Panc1 (cell line): Measurements from ENCODE around the gene RUSC1.

Experiments
- TF ChIP-seq, protein P1 (sequence below): fragments of 450-650 bp; IDR thresholded peaks from 2 replicates; pipeline ENCODE4 v1.5.1; 2017; ENCODE audit warnings: mild to moderate bottlenecking
- TF ChIP-seq, protein P2 (sequence below), 2 experiments: IDR thresholded peaks; 2 replicates each; pipeline ENCODE4 v1.6.1; 2011 to 2012; ENCODE audit warnings: low read depth in 2 of 2, control low read depth in 1 of 2, low read length in 1 of 2, mild to moderate bottlenecking in 1 of 2, moderate library complexity in 1 of 2; ENCODE audit not compliant: insufficient read depth in 1 of 2

DNA sequence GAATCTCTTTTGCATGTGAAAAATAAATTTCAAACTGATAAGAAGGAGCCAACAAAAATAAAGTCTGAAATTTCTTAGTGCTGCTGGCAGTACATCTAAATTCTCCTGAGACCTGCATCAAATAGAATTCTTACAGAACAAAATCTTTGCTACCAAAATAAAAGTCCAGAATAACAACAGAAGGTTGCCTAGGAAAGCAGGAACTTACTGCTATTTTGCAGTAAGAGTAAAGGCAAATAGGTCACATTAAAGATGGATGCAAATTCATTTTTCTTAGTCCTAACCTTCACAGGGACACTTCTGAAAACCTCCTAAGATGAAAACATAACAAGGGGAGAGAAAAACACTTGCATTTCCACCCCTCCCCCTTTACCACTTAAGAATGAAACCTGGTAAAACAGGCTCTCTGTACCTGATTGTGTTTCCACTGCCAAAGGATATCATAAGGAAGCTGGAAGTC lies 59.0 kb downstream of the RUSC1 start:
- TF ChIP-seq, protein P1, sequence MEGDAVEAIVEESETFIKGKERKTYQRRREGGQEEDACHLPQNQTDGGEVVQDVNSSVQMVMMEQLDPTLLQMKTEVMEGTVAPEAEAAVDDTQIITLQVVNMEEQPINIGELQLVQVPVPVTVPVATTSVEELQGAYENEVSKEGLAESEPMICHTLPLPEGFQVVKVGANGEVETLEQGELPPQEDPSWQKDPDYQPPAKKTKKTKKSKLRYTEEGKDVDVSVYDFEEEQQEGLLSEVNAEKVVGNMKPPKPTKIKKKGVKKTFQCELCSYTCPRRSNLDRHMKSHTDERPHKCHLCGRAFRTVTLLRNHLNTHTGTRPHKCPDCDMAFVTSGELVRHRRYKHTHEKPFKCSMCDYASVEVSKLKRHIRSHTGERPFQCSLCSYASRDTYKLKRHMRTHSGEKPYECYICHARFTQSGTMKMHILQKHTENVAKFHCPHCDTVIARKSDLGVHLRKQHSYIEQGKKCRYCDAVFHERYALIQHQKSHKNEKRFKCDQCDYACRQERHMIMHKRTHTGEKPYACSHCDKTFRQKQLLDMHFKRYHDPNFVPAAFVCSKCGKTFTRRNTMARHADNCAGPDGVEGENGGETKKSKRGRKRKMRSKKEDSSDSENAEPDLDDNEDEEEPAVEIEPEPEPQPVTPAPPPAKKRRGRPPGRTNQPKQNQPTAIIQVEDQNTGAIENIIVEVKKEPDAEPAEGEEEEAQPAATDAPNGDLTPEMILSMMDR = no peak
- TF ChIP-seq, protein P2, sequence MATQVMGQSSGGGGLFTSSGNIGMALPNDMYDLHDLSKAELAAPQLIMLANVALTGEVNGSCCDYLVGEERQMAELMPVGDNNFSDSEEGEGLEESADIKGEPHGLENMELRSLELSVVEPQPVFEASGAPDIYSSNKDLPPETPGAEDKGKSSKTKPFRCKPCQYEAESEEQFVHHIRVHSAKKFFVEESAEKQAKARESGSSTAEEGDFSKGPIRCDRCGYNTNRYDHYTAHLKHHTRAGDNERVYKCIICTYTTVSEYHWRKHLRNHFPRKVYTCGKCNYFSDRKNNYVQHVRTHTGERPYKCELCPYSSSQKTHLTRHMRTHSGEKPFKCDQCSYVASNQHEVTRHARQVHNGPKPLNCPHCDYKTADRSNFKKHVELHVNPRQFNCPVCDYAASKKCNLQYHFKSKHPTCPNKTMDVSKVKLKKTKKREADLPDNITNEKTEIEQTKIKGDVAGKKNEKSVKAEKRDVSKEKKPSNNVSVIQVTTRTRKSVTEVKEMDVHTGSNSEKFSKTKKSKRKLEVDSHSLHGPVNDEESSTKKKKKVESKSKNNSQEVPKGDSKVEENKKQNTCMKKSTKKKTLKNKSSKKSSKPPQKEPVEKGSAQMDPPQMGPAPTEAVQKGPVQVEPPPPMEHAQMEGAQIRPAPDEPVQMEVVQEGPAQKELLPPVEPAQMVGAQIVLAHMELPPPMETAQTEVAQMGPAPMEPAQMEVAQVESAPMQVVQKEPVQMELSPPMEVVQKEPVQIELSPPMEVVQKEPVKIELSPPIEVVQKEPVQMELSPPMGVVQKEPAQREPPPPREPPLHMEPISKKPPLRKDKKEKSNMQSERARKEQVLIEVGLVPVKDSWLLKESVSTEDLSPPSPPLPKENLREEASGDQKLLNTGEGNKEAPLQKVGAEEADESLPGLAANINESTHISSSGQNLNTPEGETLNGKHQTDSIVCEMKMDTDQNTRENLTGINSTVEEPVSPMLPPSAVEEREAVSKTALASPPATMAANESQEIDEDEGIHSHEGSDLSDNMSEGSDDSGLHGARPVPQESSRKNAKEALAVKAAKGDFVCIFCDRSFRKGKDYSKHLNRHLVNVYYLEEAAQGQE (IDR thresholded peaks at IDR 0.05; ENCODE audit: insufficient read depth in 1 of 2, low read depth in 2 of 2, low read length in 1 of 2) = no peak
